ENCODE data around the gene PAWR.
"Not testable (repeated sequence)": the region's sequence is repeated elsewhere in the genome, so short reads cannot be mapped to it uniquely, and the experiment has no call there.

Gene PAWR

GRCh38 chr12:79587368-79587767 is 103.4 kb downstream of the PAWR start:
- no peak for DNase-seq

- no peak for DNase-seq
These were observed 105.6 kb downstream of the PAWR start for GRCh38 chr12:79585147-79585546.

GRCh38 chr12:79573820-79574219 is 116.9 kb downstream of the PAWR start:
- no peak for DNase-seq

DNA sequence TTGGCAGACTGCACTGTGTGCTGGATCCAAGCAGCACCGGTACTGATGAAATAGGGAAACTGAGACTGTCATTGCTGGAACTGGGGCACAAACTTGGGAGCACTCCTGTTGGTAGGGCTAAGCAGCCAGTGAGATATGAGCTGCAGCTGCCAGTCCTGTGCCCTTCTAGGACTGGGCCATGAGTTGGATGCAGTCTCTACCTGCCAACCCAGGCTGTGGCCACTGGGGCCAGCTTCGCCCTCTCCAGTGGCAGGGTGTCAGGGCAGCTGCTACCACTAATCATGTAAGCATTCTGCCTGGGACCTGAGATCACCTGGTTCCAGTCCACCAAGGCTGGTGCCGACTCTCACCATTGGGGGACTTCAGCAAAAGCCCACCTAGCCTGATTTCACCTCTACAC is 121.1 kb downstream of the PAWR start:
- no peak for DNase-seq

- DNase-seq = no peak
These were observed 123.6 kb downstream of the PAWR start for GRCh38 chr12:79567175-79567563.

GRCh38 chr12:79566452-79567174 is 124.2 kb downstream of the PAWR start:
- no peak for DNase-seq

DNA sequence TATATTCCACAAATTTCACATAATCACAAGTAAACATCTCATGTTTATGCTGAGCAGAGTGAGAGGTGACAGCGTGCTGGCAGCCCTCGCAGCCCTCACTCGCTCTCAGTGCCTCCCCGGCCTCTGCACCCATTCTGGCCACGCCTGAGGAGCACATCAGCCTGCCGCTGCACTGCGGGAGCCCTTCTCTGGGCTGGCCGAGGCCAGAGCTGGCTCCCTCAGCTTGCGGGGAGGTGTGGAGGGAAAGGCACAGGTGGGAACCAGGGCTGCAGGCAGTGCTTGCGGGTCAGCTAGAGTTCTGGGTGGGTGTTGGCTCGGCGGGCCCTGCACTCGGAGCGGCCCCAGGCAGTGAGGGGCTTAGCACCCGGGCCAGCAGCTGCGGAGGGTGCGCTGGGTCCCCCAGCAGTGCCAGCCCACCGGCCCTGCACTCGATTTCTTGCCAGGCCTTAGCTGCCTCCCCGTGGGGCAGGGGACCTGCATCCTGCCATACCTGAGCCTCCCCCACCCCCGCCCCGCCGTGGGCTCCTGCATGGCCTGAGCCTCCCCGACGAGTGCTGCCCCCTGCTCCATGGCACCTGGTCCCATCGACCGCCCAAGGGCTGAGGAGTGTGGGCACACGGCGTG is 125.9 kb downstream of the PAWR start:
- not testable (repeated sequence) for DNase-seq

DNA sequence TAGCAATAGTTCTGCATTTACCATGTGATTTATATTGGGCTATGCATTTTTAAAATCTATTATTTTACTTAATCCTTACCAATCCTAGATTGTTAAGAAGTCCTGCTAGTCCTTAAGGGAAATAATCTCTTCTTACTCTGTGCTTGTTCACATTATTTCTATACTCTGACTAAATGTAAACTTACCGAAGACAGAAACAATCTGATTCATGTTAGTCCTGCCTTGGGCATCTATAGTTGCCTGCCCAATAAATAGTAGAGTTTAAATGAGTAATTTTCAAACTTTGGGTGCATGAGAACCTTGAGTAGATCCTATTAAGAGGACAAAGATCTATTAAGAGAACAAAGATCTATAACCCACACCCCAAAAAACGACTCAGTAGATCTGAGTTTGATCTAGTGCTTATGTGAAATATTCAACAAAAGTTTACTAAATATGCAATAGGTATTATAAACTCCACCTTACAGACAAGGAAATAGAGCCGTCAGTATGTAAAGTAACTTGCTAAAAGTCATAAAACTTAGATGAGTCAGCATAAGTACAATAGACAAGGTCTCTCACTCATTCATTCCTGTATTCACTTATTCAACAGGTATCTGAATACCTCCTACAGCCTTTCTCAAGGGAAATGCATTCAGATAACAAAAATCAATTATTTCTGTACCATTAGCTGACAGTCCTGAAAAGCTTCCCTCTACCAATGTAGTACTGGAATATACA is 127.6 kb downstream of the PAWR start:
- no peak for DNase-seq

DNA sequence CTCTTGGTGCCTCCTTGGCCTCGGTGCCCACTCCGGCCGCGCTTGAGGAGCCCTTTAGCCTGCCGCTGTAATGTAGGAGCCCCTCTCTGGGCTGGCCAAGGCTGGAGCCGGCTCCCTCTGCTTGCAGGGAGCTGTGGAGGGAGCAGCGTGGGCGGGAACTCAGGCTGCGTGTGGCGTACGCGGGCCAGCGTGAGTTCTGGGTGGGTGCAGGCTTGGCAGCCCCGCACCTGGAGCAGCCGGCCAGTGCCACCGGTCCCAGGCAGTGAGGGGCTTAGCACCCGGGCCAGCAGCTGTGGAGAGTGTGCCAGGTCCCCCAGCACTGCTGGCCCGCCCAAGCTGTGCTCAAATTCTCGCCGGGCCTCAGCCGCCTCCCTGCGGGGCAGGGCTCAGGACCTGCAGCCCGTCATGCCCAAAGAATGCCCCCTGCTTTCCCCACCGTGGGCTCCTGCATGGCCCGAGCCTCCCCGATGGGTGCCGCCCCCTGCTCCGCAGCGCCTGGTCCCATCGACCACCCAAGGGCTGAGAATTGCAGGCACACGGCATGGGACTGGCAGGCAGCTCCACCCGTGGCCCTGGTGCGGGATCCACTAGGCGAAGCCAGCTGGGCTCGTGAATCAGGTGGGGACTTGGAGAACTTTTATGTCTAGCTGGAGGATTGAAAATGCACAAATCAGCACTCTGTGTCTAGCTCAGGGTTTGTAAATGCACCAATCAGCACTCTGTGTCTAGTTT is 129.2 kb downstream of the PAWR start:
- no peak for DNase-seq

DNA sequence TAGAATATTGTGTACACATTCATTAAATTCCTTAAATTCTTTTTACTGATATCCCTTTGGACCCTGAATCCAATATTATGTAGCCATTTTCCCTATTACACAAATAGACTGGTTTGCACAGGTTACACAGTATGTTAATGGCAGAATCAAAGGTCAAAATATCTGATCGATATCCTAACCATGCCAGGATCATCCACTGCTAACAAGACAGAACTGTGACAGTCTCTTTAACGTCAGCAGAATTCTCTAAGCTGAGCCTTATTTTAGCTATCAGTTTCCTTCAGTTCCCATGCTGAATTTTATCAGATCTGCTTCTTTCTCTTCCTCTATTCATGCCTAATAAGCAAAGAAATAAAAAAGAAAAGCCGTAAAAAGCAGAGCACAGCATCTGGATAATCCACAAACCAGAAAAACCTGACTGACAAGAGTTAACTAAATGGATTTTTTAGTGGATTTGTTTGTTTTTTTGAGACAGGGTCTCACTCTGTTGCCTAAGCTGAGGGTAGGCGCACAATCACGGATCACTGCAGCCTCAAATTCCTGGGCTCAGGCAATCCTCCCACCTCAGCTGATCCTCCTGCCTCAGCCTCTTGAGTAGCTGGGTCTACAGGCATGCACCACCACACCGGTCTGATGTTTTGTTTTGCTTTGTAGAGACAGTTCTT is 130.4 kb downstream of the PAWR start:
- DNase-seq = no peak

GRCh38 chr12:79559591-79559990 is 131.2 kb downstream of the PAWR start:
- DNase-seq = no peak

DNA sequence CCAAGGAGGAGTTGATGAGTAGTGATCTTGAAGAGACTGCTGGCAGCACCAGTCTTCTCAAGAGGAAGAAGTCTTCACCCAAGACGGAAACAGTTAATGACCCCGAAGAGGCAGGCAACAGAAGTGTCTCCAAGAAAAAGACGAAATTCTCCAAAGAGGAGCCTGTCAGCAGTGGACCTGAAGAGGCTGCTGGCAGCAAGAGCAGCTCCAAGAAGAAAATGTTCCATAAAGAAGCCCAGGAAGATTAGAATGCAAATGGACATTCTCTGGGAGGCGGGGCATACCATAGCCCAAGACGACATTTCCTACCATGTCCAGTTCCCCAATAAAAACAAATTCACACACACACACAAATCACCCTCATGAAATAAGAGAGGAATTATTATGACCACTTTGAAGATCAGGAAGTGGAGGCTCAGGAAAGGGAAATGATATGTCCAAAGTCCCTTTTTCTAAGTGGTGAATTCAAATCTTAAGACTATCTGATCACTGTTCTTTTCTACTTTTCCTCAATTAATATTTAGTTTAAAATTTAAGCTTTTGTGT is 131.8 kb downstream of the PAWR start:
- DNase-seq = no peak

- no peak for DNase-seq
These were observed 133.0 kb downstream of the PAWR start for GRCh38 chr12:79557690-79558315.

GRCh38 chr12:79555028-79555925 is 135.5 kb downstream of the PAWR start:
- no peak for DNase-seq

DNA sequence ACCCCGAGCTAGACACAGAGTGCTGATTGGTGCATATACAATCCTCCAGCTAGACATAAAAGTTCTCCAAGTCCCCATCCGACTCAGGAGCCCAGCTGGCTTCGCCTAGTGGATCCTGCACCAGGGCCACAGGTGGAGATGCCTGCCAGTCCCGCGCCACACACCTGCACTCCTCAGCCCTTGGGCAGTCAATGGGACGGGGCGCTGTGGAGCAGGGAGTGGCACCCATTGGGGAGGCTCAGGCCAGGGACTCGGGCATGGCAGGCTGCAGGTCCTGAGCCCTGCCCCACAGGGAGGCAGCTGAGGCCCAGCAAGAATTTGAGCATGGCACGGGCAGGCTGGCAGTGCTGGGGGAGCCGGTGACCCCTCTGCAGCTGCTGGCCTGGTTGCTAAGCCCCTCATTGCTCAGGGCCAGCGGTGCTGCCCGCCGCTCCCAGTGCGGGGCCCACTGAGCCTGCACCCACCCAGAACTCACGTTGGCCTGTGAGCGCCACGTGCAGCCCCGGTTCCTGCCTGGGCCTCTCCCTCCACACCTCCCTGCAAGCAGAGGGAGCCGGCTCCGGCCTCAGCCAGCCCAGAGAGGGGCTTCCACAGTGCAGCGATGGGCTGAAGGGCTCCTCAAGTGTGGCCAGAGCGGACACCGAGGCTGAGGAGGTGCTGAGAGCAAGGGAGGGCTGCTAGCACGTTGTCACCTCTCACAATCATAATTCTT is 136.7 kb downstream of the PAWR start:
- DNase-seq = no peak

- DNase-seq = no peak
These were observed 138.6 kb downstream of the PAWR start for GRCh38 chr12:79552192-79552591.

GRCh38 chr12:79549531-79550271 is 141.1 kb downstream of the PAWR start:
- no peak for DNase-seq

DNA sequence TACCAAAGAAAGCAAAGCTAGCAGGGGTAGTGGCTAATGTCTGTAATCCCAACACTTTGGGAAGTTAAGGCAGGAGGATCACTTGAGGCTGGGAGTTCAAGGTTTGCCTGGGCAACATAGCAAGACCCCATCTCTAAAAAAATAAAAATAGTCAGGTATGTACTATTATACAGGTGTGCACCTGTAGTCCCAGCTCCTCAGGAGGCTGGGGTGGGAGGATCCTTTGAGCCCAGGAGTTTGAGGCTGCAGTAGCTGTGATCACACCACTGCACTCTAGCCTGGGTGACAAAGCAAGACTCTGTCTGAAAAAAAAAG is 142.2 kb downstream of the PAWR start:
- DNase-seq = no peak

GRCh38 chr12:79547735-79548609 is 142.8 kb downstream of the PAWR start:
- DNase-seq = peak; percentile 5 to 15

Measured in stimulated activated CD4-positive, alpha-beta T cell treated with anti-CD3 and anti-CD28 coated beads, Interleukin-2, amount 100 ng/mL, for 48 hours (primary cell).